BE2C (cell line): ENCODE measurements around the gene DRC7.

ENCODE experiments used
- DNase-seq: peaks from one replicate; pipeline ENCODE4 v3.0.0-alpha.2; 2020
- H3K27me3 ChIP-seq: fragments of 250-450 bp; sonication (Bioruptor Pico); 2 replicates; pipeline ENCODE4 v1.5.1; 2020; ENCODE audit warnings: mild to moderate bottlenecking
- H3K36me3 ChIP-seq: fragments of 250-450 bp; sonication (Bioruptor Pico); 2 replicates; pipeline ENCODE4 v1.5.1; 2020; ENCODE audit warnings: mild to moderate bottlenecking
- H3K4me1 ChIP-seq: fragments of 250-450 bp; sonication (Bioruptor Pico); 2 replicates; pipeline ENCODE4 v1.5.1; 2020
- H3K4me3 ChIP-seq: 2 replicates; pipeline ENCODE4 v1.5.1; 2011; ENCODE audit warnings: low read depth, low read length
- H3K9me3 ChIP-seq: fragments of 250-450 bp; sonication (Bioruptor Pico); 2 replicates; pipeline ENCODE4 v1.5.1; 2020
- TF ChIP-seq, protein P1 (sequence below): IDR thresholded peaks from 2 replicates; pipeline ENCODE4 v1.5.1; 2012; ENCODE audit warnings: mild to moderate bottlenecking, low read depth, low read length

Gene DRC7

DNA sequence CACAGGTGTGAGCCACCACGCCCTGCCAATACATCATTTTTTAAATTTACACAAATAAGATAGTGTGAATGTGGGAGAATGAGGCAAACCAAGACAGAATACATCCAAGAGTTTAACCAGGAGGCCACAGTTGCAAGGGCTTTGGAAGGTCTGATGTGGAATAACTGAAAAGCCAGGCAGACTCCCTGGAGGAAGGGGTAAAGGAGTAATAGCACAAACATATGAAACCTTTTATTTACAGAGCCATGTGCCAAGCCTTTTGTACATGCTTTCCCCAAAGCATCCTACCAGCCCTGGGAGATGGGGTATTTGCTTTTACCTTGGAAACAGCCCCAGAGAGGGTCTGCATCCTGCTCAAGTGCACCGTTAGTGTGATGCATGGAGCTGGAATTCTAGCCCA is 21.8 kb upstream of the DRC7 start:
- no peaks in the 10 kb centered on the region for H3K36me3 ChIP-seq
- no peaks in the 10 kb centered on the region for H3K27me3 ChIP-seq
- TF ChIP-seq, protein P1, sequence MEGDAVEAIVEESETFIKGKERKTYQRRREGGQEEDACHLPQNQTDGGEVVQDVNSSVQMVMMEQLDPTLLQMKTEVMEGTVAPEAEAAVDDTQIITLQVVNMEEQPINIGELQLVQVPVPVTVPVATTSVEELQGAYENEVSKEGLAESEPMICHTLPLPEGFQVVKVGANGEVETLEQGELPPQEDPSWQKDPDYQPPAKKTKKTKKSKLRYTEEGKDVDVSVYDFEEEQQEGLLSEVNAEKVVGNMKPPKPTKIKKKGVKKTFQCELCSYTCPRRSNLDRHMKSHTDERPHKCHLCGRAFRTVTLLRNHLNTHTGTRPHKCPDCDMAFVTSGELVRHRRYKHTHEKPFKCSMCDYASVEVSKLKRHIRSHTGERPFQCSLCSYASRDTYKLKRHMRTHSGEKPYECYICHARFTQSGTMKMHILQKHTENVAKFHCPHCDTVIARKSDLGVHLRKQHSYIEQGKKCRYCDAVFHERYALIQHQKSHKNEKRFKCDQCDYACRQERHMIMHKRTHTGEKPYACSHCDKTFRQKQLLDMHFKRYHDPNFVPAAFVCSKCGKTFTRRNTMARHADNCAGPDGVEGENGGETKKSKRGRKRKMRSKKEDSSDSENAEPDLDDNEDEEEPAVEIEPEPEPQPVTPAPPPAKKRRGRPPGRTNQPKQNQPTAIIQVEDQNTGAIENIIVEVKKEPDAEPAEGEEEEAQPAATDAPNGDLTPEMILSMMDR: no peak
- H3K4me3 ChIP-seq: no peak overlapping the region
- no peak for DNase-seq
- H3K4me1 ChIP-seq: no peaks in the 10 kb centered on the region; the same call in 1 of the 2 replicates
- H3K9me3 ChIP-seq: no peaks in the 10 kb centered on the region

DNA sequence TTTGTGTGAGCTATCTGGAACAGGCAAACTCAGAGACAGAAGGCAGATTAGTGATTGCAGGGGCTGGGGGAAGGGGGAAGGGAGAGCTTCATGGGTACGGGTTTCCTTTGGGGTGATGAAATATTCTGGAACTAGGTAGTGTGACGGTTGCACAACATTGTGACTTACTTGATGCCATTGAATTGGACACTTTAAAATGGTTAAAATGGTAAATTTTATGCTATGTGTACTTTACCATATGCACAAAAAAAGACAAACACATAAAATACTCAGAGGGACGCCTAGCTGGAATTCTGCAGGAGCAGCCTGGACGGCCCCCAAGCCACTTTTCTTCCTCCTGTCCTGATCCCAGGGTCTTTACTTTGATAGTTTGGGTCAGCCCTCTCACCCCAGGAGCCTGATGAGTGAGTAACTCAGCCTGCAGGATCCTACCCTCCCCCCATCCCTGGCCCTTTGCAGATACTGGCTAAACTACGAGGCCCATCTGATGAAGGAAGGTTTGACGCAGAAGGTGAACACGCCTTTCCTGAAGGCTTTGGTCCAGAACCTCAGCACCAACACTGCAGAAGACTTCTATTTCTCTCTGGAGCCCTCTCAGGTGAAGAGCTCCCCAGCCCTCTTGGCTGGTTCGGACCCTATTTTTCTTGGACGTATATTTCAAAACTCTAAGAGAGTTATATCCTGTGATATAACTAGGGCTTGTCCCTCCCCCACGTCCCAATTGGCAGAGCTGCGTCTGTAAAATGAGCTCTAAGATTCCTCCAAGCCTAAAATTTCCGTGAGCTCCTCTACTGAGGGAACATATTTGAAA is 18.7 kb upstream of the DRC7 start:
- DNase-seq: no peak
- TF ChIP-seq, protein P1: no peak
- Histone ChIP-seq H3K4me1 (no peaks in the 10 kb centered on the region; the same call in 1 of the 2 replicates), H3K27me3 (no peaks in the 10 kb centered on the region), H3K4me3 (no peak overlapping the region), H3K36me3 (no peaks in the 10 kb centered on the region), H3K9me3 (no peaks in the 10 kb centered on the region)

DNA sequence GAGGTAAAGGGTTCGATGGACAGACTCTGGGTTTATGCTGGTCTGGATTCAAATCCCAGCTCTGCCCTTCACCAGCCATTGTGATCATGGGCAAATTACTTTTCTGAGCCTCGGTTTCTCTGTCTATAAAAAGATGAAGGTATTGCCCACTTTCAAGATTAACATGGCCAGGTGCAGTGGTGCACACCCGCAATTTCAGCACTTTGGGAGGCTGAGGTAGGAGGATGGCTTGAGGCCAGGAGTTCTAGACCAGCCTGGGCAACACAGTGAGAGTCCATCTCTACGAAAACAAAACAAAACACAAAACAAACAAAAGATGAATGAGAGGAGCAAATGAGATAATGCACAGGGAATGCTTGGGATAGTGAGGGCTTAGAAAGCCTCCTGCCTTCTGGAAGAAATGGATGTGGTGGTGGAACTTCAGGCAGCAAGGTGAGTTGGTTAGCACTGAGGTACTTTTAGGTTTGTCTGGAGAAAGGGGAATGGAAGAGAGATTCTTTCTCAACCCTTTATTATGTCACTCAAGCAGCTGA is 18.0 kb upstream of the DRC7 start:
- TF ChIP-seq, protein P1: no peak
- Histone ChIP-seq H3K27me3 (no peaks in the 10 kb centered on the region), H3K4me1 (no peaks in the 10 kb centered on the region; the same call in 1 of the 2 replicates), H3K4me3 (no peak overlapping the region), H3K36me3 (no peaks in the 10 kb centered on the region), H3K9me3 (no peaks in the 10 kb centered on the region)
- no peak for DNase-seq

DNA sequence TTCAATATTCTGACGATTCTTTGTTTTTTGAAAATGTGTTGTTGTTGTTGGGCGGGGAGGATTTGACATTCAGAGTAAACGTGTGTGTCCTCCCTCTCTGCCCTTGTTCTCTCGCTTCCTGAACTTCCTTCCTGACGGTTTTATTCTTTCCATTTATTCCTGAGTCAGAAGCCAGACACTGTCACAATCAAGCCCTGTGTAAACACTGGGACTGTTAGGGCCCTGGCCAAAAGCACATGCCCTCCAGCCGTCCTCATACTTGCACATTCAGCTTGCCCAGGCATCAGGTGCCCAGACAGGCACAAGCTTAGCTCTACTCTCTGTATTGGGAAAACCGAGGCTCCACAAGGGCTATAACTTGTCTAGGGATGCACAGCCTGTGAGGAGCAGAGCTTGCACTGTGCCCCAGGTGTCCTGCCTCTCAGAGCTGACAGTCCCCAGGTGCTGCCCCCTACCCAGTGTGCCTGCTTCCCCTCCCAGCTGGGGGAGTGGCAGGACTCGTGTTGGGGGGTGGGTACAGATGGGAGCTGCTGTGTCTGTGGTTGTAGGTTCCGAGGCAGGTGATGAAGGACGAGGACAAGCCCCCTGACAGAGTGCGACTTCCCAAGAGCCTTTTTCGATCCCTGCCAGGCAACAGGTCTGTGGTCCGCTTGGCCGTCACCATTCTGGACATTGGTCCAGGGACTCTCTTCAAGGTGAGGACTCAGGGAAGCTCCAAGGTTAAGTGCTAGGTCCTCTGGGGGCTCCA is 16.8 kb upstream of the DRC7 start:
- H3K9me3 ChIP-seq: no peaks in the 10 kb centered on the region
- H3K36me3 ChIP-seq: no peaks in the 10 kb centered on the region
- no peaks in the 10 kb centered on the region; the same call in 1 of the 2 replicates for H3K4me1 ChIP-seq
- DNase-seq: no peak
- H3K4me3 ChIP-seq: no peak overlapping the region
- no peaks in the 10 kb centered on the region for H3K27me3 ChIP-seq
- TF ChIP-seq, protein P1: no peak

DNA sequence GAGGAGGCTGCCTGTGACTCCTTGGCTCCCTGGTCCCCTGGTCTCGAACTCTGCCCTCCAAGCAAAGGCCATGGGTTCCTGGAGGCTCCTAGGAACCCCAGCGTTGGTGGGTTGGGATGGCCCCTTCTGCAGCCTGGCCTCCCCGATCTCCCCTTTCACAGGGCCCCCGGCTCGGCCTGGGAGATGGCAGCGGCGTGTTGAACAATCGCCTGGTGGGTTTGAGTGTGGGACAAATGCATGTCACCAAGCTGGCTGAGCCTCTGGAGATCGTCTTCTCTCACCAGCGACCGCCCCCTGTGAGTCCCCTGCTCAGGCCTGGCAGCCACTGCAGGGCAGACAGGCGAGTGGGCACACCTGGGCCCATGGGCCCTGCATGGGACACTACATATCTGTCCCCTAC is 15.6 kb upstream of the DRC7 start:
- no peaks in the 10 kb centered on the region for H3K9me3 ChIP-seq
- H3K4me3 ChIP-seq: no peak overlapping the region
- no peaks in the 10 kb centered on the region for H3K36me3 ChIP-seq
- no peak for DNase-seq
- no peaks in the 10 kb centered on the region; the same call in 1 of the 2 replicates for H3K4me1 ChIP-seq
- H3K27me3 ChIP-seq: no peaks in the 10 kb centered on the region
- TF ChIP-seq, protein P1: no peak
